K562 (cell line): ENCODE measurements around the gene AFF1. TPM values are rescaled to one million over a fixed set of nuclear protein-coding genes. Genes with fewer than 3 reads are reported as not detected.
A peak's percentile ranks its signal among the peaks of the same experiment; 100 is the strongest.

Experiments
- ARNT ChIP-seq, 2 experiments: fragments of 450-650 bp; IDR thresholded peaks; 2 replicates each; pipeline ENCODE4 v1.6.1; 2016; ENCODE audit warnings: mild to moderate bottlenecking in 1 of 2
- COPS2 ChIP-seq: fragments of 450-650 bp; conservative IDR thresholded peaks from 2 replicates; pipeline ENCODE4 v1.6.1; 2016; ENCODE audit warnings: mild to moderate bottlenecking, moderate library complexity
- DIDO1 ChIP-seq: fragments of 450-650 bp; IDR thresholded peaks from 2 replicates; pipeline ENCODE4 v1.6.1; 2016; ENCODE audit warnings: low read depth, missing biosample characterization, missing genetic modification characterization
- DPF2 ChIP-seq: fragments of 450-650 bp; IDR thresholded peaks from 2 replicates; pipeline ENCODE4 v1.6.1; 2016
- ETS1 ChIP-seq: conservative IDR thresholded peaks from 2 replicates; pipeline ENCODE4 v1.6.1; 2011; ENCODE audit warnings: low read depth, mild to moderate bottlenecking, low read length; ENCODE audit not compliant: control insufficient read depth
- MECOM ChIP-seq: fragments of 250-450 bp; sonication (Bioruptor Pico); IDR thresholded peaks from 2 replicates; pipeline ENCODE4 v1.8.0; 2022; ENCODE audit warnings: inconsistent platforms
- MED1 ChIP-seq: sonication (generic); formaldehyde crosslinking; IDR thresholded peaks from 2 replicates; pipeline ENCODE4 v1.8.1; 2023; ENCODE audit warnings: missing genetic modification reagents, borderline replicate concordance
- MTA2 ChIP-seq: fragments of 450-650 bp; IDR thresholded peaks from 2 replicates; pipeline ENCODE4 v1.6.1; 2016; ENCODE audit warnings: low read depth
- NFRKB ChIP-seq: fragments of 450-650 bp; IDR thresholded peaks from 2 replicates; pipeline ENCODE4 v1.6.1; 2016; ENCODE audit warnings: low read depth
- RBM39 ChIP-seq: fragments of 200-400 bp; formaldehyde crosslinking; optimal IDR thresholded peaks from 2 replicates; pipeline ENCODE3; 2018; ENCODE audit warnings: low read depth, low read length
- TAF7 ChIP-seq: fragments of 450-650 bp; IDR thresholded peaks from 2 replicates; pipeline ENCODE4 v1.6.1; 2016; ENCODE audit warnings: missing genetic modification characterization, missing compliant biosample characterization
- TEAD4 ChIP-seq, 2 experiments: sonication (generic) in 1 of 2; formaldehyde crosslinking in 1 of 2; IDR thresholded peaks; 2 replicates each; pipeline versions ENCODE4 v1.6.1 to v1.8.0; 2012 to 2022; ENCODE audit warnings: borderline replicate concordance in 1 of 2, inconsistent platforms in 1 of 2, low read length in 1 of 2, mild to moderate bottlenecking in 1 of 2, missing genetic modification reagents in 1 of 2
- TSC22D4 ChIP-seq: fragments of 450-650 bp; IDR thresholded peaks from 2 replicates; pipeline ENCODE4 v1.6.1; 2016; ENCODE audit warnings: missing genetic modification characterization, missing biosample characterization, control low read depth
- YBX1 ChIP-seq: fragments of 450-650 bp; IDR thresholded peaks from 2 replicates; pipeline ENCODE4 v1.7.1; 2016; ENCODE audit warnings: mild to moderate bottlenecking
- ZKSCAN3 ChIP-seq: fragments of 250-450 bp; sonication (Bioruptor Pico); IDR thresholded peaks from 2 replicates; pipeline ENCODE4 v1.4.0; 2020
- ZNF263 ChIP-seq: sonication (generic); formaldehyde crosslinking; IDR thresholded peaks from 2 replicates; pipeline ENCODE4 v1.8.0; 2022; ENCODE audit warnings: mild to moderate bottlenecking, missing genetic modification reagents, borderline replicate concordance
- ZNF347 ChIP-seq: fragments of 450-650 bp; formaldehyde crosslinking; IDR thresholded peaks from 2 replicates; pipeline ENCODE4 v1.4.0; 2020; ENCODE audit warnings: low read depth, mild to moderate bottlenecking, moderate library complexity
- ZNF639 ChIP-seq, 2 experiments: fragments of 200-800 bp in 1 of 2; sonication (Bioruptor generic) in 1 of 2; sonication (generic) in 1 of 2; formaldehyde crosslinking in 1 of 2; IDR thresholded peaks in 1 of 2; conservative IDR thresholded peaks in 1 of 2; 2 replicates each; pipeline versions ENCODE4 v1.5.0 to v1.6.1; 2016 to 2020; ENCODE audit warnings: missing compliant biosample characterization in 1 of 2, missing genetic modification characterization in 1 of 2, missing genetic modification reagents in 1 of 2
- polyA plus RNA-seq, 8 experiments: library from polyadenylated mRNA; depleted of rRNA in 4 of 8; stranded (reverse) in 5 of 8; unstranded in 3 of 8; fragments of >200 nt; fragmentation: Nextera tagmentation in 2 of 8; fragmentation: Illumina TruSeq in 1 of 8; extraction: Ambion mirVana in 2 of 8; extraction: Trizol in 1 of 8; gene quantifications; 2 replicates each; pipeline versions ENCODE4 v1.2.1 to v1.2.3, GENCODE V29; 2011 to 2014; ENCODE audit warnings: inconsistent platforms in 1 of 8, missing spikeins in 1 of 8
- total RNA-seq, 7 experiments: library from RNA; depleted of rRNA in 6 of 7; stranded (reverse); fragments of >200 nt in 6 of 7; fragmentation: Illumina TruSeq in 2 of 7; extraction: Trizol in 2 of 7; gene quantifications; 2 replicates each; pipeline versions ENCODE4 v1.2.1 to v1.2.3, GENCODE V29; 2011 to 2021; ENCODE audit warnings: low replicate concordance in 1 of 7
- TF ChIP-seq, protein P1 (sequence below): IDR thresholded peaks from 2 replicates; pipeline ENCODE4 v1.6.1; 2016; ENCODE audit warnings: missing genetic modification characterization, missing compliant biosample characterization
- TF ChIP-seq, protein P2 (sequence below): fragments of 450-650 bp; formaldehyde crosslinking; IDR thresholded peaks from 2 replicates; pipeline ENCODE4 v1.4.0; 2022; ENCODE audit warnings: missing genetic modification characterization

Gene AFF1
- total and polyA plus RNA-seq, 9 of the 15 experiments (the other 6 are each of a cell fraction or from before 2014, with no cell fraction given) = 4.1 to 47.5 (median 17.2) TPM

- no peak for TF ChIP-seq ZNF639 (CRISPR knock-in tag; conservative IDR thresholded peaks at IDR 0.05 in 1 of 2, IDR thresholded peaks at IDR 0.05 in 1 of 2)
- TF ChIP-seq MTA2 = peak; percentile 43; the same call in 1 of the 2 replicates
- no peak for TF ChIP-seq ETS1
- TF ChIP-seq MED1 = no peak
- no peak for TF ChIP-seq ZNF347 (CRISPR knock-in tag)
- TF ChIP-seq TAF7 (tag) = no peak
- peak; percentile 43; the same call in 1 of the 2 replicates for TF ChIP-seq DPF2
- no peak for TF ChIP-seq COPS2
- TF ChIP-seq DIDO1 (tag) = no peak
- 0 out of 2 replicates have a peak, but pooled peaks have one; percentile 26 for TF ChIP-seq NFRKB
- no peak for TF ChIP-seq RBM39
- TF ChIP-seq, protein P1, sequence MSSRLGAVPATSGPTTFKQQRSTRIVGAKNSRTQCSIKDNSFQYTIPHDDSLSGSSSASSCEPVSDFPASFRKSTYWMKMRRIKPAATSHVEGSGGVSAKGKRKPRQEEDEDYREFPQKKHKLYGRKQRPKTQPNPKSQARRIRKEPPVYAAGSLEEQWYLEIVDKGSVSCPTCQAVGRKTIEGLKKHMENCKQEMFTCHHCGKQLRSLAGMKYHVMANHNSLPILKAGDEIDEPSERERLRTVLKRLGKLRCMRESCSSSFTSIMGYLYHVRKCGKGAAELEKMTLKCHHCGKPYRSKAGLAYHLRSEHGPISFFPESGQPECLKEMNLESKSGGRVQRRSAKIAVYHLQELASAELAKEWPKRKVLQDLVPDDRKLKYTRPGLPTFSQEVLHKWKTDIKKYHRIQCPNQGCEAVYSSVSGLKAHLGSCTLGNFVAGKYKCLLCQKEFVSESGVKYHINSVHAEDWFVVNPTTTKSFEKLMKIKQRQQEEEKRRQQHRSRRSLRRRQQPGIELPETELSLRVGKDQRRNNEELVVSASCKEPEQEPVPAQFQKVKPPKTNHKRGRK (tag) = peak; percentile 99
- TF ChIP-seq YBX1 = peak; percentile 13; the same call in 1 of the 2 replicates
- peak; percentile 37; the same call in 1 of the 2 replicates for TF ChIP-seq MECOM
- TF ChIP-seq TSC22D4 (tag) = no peak
- 0 out of 2 replicates have a peak, but pooled peaks have one; percentile 24 for TF ChIP-seq TEAD4 (IDR thresholded peaks at IDR 0.05; ENCODE audit: low read length)
- TF ChIP-seq TEAD4 (CRISPR knock-in tag; IDR thresholded peaks at IDR 0.05; ENCODE audit: borderline replicate concordance) = no peak
- TF ChIP-seq, protein P2, sequence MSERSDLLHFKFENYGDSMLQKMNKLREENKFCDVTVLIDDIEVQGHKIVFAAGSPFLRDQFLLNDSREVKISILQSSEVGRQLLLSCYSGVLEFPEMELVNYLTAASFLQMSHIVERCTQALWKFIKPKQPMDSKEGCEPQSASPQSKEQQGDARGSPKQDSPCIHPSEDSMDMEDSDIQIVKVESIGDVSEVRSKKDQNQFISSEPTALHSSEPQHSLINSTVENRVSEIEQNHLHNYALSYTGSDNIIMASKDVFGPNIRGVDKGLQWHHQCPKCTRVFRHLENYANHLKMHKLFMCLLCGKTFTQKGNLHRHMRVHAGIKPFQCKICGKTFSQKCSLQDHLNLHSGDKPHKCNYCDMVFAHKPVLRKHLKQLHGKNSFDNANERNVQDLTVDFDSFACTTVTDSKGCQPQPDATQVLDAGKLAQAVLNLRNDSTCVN = 0 out of 2 replicates have a peak, but pooled peaks have one; percentile 37
- TF ChIP-seq ZKSCAN3 (CRISPR knock-in tag) = peak; percentile 56; the same call in 1 of the 2 replicates
- TF ChIP-seq ZNF263 (CRISPR knock-in tag) = peak; percentile 20; the same call in 1 of the 2 replicates
- peak in 1 of 2 experiments; percentile 49; a peak in 1 of 4 replicates for TF ChIP-seq ARNT (IDR thresholded peaks at IDR 0.05)
Measured at GRCh38 chr4:86917212-86918039, 17.4 kb upstream of the AFF1 start (continued).
